ENCODE results near the gene PKNOX1.

DNA sequence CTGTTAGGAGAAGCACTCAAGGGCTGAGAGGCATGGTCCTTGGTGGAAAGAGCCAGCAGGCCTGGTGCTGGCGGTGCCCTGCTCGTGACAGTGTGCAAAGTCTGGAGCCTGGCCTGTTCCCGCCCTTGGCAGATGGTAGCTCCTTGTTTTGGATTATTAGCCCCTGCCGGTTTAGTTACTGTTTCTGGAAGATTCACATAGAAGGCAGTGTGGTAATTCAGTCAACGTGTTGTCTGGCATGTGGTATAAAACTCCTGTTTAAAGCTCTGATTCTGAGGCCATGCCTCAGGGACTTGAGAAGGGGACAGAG, 6.8 kb downstream of the PKNOX1 start:
- TF ChIP-seq, protein P1, sequence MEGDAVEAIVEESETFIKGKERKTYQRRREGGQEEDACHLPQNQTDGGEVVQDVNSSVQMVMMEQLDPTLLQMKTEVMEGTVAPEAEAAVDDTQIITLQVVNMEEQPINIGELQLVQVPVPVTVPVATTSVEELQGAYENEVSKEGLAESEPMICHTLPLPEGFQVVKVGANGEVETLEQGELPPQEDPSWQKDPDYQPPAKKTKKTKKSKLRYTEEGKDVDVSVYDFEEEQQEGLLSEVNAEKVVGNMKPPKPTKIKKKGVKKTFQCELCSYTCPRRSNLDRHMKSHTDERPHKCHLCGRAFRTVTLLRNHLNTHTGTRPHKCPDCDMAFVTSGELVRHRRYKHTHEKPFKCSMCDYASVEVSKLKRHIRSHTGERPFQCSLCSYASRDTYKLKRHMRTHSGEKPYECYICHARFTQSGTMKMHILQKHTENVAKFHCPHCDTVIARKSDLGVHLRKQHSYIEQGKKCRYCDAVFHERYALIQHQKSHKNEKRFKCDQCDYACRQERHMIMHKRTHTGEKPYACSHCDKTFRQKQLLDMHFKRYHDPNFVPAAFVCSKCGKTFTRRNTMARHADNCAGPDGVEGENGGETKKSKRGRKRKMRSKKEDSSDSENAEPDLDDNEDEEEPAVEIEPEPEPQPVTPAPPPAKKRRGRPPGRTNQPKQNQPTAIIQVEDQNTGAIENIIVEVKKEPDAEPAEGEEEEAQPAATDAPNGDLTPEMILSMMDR (IDR thresholded peaks at IDR 0.05): no peak
- no peak for TF ChIP-seq POLR2A (IDR thresholded peaks at IDR 0.05)
